Tibial nerve (tissue), 4 donors: ENCODE results near the gene ZFYVE19. TPM values are rescaled to one million over a fixed set of nuclear protein-coding genes. Genes with fewer than 3 reads are reported as not detected.

Source experiments
- DNase-seq, 2 donors: peaks; one replicate each; pipeline ENCODE4 v3.0.0-alpha.2; 2019; ENCODE audit warnings: low spot score in 2 of 2
- H3K27ac ChIP-seq, 4 donors: fragments of 200-600 bp; sonication (generic) in 3 of 4; one replicate each; pipeline ENCODE4 v1.5.1; 2017 to 2019; ENCODE audit warnings: mild to moderate bottlenecking in 1 of 4
- H3K27me3 ChIP-seq, 2 donors: fragments of 200-600 bp; sonication (generic) in 1 of 2; one replicate each; pipeline versions ENCODE4 v1.5.1 to v1.6.0; 2017 to 2019
- H3K36me3 ChIP-seq, 3 donors: fragments of 200-600 bp; sonication (generic); one replicate each; pipeline ENCODE4 v1.5.1; 2018 to 2019
- H3K4me1 ChIP-seq, 4 donors: fragments of 200-600 bp; sonication (generic) in 3 of 4; one replicate each; pipeline ENCODE4 v1.5.1; 2017 to 2019
- H3K4me3 ChIP-seq, 4 donors: fragments of 200-600 bp; sonication (generic) in 3 of 4; one replicate each; pipeline ENCODE4 v1.5.1; 2017 to 2019; ENCODE audit warnings: mild to moderate bottlenecking in 1 of 4, moderate library complexity in 1 of 4
- H3K9me3 ChIP-seq, 4 donors: fragments of 200-600 bp; sonication (generic) in 3 of 4; one replicate each; pipeline ENCODE4 v1.5.1; 2017 to 2019
- CTCF ChIP-seq, 5 experiments: fragments of 200-600 bp in 3 of 5; fragments of 450-650 bp in 2 of 5; sonication (generic) in 3 of 5; IDR thresholded peaks; one replicate each; pipeline ENCODE4 v1.5.1; 2016 to 2019; ENCODE audit warnings: antibody characterized with exemption in 5 of 5, mild to moderate bottlenecking in 3 of 5, moderate library complexity in 2 of 5
- EP300 ChIP-seq, 2 donors: sonication (generic); formaldehyde crosslinking; IDR thresholded peaks; one replicate each; pipeline ENCODE4 v1.6.1; 2017; ENCODE audit warnings: antibody characterized with exemption in 2 of 2, mild to moderate bottlenecking in 1 of 2
- POLR2A ChIP-seq, 2 donors: fragments of 450-650 bp; IDR thresholded peaks; one replicate each; pipeline ENCODE4 v1.6.1; 2017; ENCODE audit warnings: antibody characterized with exemption in 2 of 2, mild to moderate bottlenecking in 2 of 2, moderate library complexity in 2 of 2
- WGBS, 2 donors: methylation state at CpG; one replicate each; pipeline ENCODE4 v1.1.5; 2018; 5-methylcytosine and 5-hydroxymethylcytosine counted together
- total RNA-seq, 4 donors: library from RNA; depleted of rRNA; stranded (reverse); fragments of >200 nt; gene quantifications; one replicate each; pipeline ENCODE4 v1.1.0, GENCODE V29; 2016

The ZFYVE19 gene
- total RNA-seq, 4 donors from 2014 or later = 19.0 to 48.5 (median 34.2) TPM

- Histone ChIP-seq H3K27me3 (no peaks in the 10 kb centered on the region), H3K4me1 (peaks cover 0 to 5% (median 0%) of the 10 kb centered on the region in 4 donors), H3K36me3 (peaks cover 7 to 85% (median 29%) of the 10 kb centered on the region in 3 donors), H3K9me3 (no peaks in the 10 kb centered on the region), H3K27ac (peak overlapping the region in 2 of 4 donors; percentile 36 to 50), H3K4me3 (no peak overlapping the region)
- WGBS, 2 donors = 49 to 69% methylated on average over 11 of the region's 11 CpGs
- TF ChIP-seq POLR2A (IDR thresholded peaks at IDR 0.05) (no peak), EP300 (IDR thresholded peaks at IDR 0.05) (no peak), CTCF (IDR thresholded peaks at IDR 0.05) (no peak)
- DNase-seq = peak in 1 of 2 donors; percentile 14
These were observed 30.2 kb upstream of the ZFYVE19 start for GRCh38 chr15:40776537-40777141.

GRCh38 chr15:40782609-40783227 is 24.2 kb upstream of the ZFYVE19 start:
- TF ChIP-seq EP300 (IDR thresholded peaks at IDR 0.05) (no peak), POLR2A (IDR thresholded peaks at IDR 0.05) (no peak), CTCF (IDR thresholded peaks at IDR 0.05) (peak; percentile 6 to 59 (median 26))
- DNase-seq = no peak
- Histone ChIP-seq H3K27me3 (no peaks in the 10 kb centered on the region), H3K27ac (no peak overlapping the region), H3K4me1 (peaks cover 0 to 15% (median 4%) of the 10 kb centered on the region in 4 donors), H3K4me3 (no peak overlapping the region), H3K9me3 (no peaks in the 10 kb centered on the region), H3K36me3 (peaks cover 3 to 30% (median 9%) of the 10 kb centered on the region in 3 donors)
- WGBS, 2 donors = 61 to 67% methylated on average over 7 to 8 of the region's 8 CpGs

- Histone ChIP-seq H3K9me3 (no peaks in the 10 kb centered on the region), H3K36me3 (peaks cover 0 to 6% (median 0%) of the 10 kb centered on the region in 3 donors), H3K4me3 (no peak overlapping the region), H3K4me1 (peaks cover 0 to 26% (median 6%) of the 10 kb centered on the region in 4 donors), H3K27me3 (no peaks in the 10 kb centered on the region), H3K27ac (no peak overlapping the region)
- DNase-seq = no peak
- WGBS, 2 donors = 76 to 78% methylated on average over 3 of the region's 3 CpGs
- TF ChIP-seq POLR2A (IDR thresholded peaks at IDR 0.05) (no peak), CTCF (IDR thresholded peaks at IDR 0.05) (no peak), EP300 (IDR thresholded peaks at IDR 0.05) (no peak)
These were observed 21.7 kb upstream of the ZFYVE19 start for GRCh38 chr15:40785164-40785563.

GRCh38 chr15:40785814-40786213 is 21.1 kb upstream of the ZFYVE19 start:
- 81 to 91% methylated on average over 2 of the region's 2 CpGs for WGBS, 2 donors
- Histone ChIP-seq H3K9me3 (no peaks in the 10 kb centered on the region), H3K36me3 (peaks cover 0 to 6% (median 0%) of the 10 kb centered on the region in 3 donors), H3K4me1 (peaks cover 0 to 26% (median 6%) of the 10 kb centered on the region in 4 donors), H3K27ac (no peak overlapping the region), H3K27me3 (no peaks in the 10 kb centered on the region), H3K4me3 (no peak overlapping the region)
- TF ChIP-seq POLR2A (IDR thresholded peaks at IDR 0.05) = no peak
- TF ChIP-seq EP300 (IDR thresholded peaks at IDR 0.05) = no peak
- TF ChIP-seq CTCF (IDR thresholded peaks at IDR 0.05) = no peak
- DNase-seq = no peak

- Histone ChIP-seq H3K36me3 (peaks cover 0 to 19% (median 0%) of the 10 kb centered on the region in 3 donors), H3K9me3 (no peaks in the 10 kb centered on the region), H3K4me1 (peaks cover 0 to 26% (median 6%) of the 10 kb centered on the region in 4 donors), H3K27me3 (no peaks in the 10 kb centered on the region), H3K4me3 (no peak overlapping the region), H3K27ac (peak overlapping the region in 3 of 4 donors; percentile 2 to 62 (median 3))
- 37 to 44% methylated on average over 4 of the region's 4 CpGs for whole genome bisulfite sequencing, 2 donors
- TF ChIP-seq POLR2A (IDR thresholded peaks at IDR 0.05) (no peak), CTCF (IDR thresholded peaks at IDR 0.05) (no peak), EP300 (IDR thresholded peaks at IDR 0.05) (no peak)
- DNase-seq = no peak
These were observed 19.5 kb upstream of the ZFYVE19 start for GRCh38 chr15:40787344-40787841.
